ENCODE results near the gene MAML2. TPM values are rescaled to one million over a fixed set of nuclear protein-coding genes. Genes with fewer than 3 reads are reported as not detected.

Gene MAML2
- total and polyA plus RNA-seq, 8 donors: 1.3 to 22.8 (median 12.1) TPM

DNA sequence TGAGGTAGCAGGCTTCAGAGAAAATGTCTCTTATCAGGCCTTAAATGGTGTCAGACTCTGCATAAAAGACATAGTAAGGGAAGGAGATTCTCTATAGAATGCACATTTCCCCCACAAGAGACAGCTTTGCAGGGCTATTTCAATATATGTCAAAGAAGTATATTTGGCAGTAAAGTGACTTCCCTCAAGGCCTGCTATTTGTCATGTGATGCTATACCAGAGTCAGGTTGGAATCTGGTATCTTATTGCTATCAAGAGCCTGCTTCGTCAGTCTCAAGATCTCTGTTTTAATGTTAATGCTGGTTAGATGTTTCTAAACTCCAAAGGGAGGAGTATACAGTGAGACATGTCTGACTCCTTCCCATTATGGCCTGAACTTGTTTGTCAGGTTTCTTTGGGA, 378.7 kb downstream of the MAML2 start:
- WGBS, 5 donors: 36 to 71% (median 50%) methylated on average over 1 of the region's 1 CpG
- intact Hi-C loops (cut with DNase I; ENCODE audit: low total_unique reads): no loop called here
- no peak for TF ChIP-seq EP300 (IDR thresholded peaks at IDR 0.05)
- TF ChIP-seq POLR2AphosphoS5 (IDR thresholded peaks at IDR 0.05): no peak
- no peak for TF ChIP-seq CTCF (IDR thresholded peaks at IDR 0.05)
- no peak for TF ChIP-seq POLR2A (IDR thresholded peaks at IDR 0.05)
- Histone ChIP-seq H3K4me3 (no peak overlapping the region), H3K27me3 (no peaks in the 10 kb centered on the region), H3K9me3 (no peaks in the 10 kb centered on the region), H3K4me1 (peaks cover 0 to 11% (median 0%) of the 10 kb centered on the region in 4 donors), H3K27ac (no peak overlapping the region), H3K36me3 (no peaks in the 10 kb centered on the region)
- no peak for DNase-seq

DNA sequence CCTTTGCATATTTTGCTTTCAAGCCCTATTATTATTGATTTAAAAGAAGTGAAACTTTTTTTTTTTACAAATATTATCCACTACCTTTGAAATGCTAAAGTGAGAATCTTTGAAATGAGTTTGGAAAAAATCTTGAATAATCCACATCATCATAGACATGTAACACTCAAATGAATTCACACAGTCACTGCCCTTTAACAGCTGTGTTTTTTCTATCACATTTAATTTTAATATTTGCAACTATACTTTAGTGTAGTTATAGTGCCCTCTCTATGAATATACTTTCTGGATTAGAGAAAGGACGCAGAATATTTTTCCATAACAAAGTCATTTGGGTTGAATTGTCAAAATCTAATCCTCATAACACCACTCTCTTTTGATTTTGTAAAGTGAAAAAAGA, 381.2 kb downstream of the MAML2 start:
- Histone ChIP-seq H3K9me3 (no peaks in the 10 kb centered on the region), H3K27me3 (no peaks in the 10 kb centered on the region), H3K27ac (no peak overlapping the region), H3K4me3 (no peak overlapping the region), H3K36me3 (no peaks in the 10 kb centered on the region), H3K4me1 (peaks cover 0 to 11% (median 0%) of the 10 kb centered on the region in 4 donors)
- intact Hi-C loops (cut with DNase I; ENCODE audit: low total_unique reads): no loop called here
- DNase-seq: no peak
- WGBS, 5 donors: 81 to 98% (median 93%) methylated on average over 1 of the region's 1 CpG
- no peak for TF ChIP-seq POLR2A (IDR thresholded peaks at IDR 0.05)
- TF ChIP-seq CTCF (IDR thresholded peaks at IDR 0.05): no peak
- TF ChIP-seq POLR2AphosphoS5 (IDR thresholded peaks at IDR 0.05): no peak
- TF ChIP-seq EP300 (IDR thresholded peaks at IDR 0.05): no peak

- H3K36me3 ChIP-seq: no peaks in the 10 kb centered on the region
- intact Hi-C loops (cut with DNase I; ENCODE audit: low total_unique reads): no loop called here
- H3K27ac ChIP-seq: no peak overlapping the region
- TF ChIP-seq CTCF (IDR thresholded peaks at IDR 0.05): no peak
- no peak for TF ChIP-seq POLR2AphosphoS5 (IDR thresholded peaks at IDR 0.05)
- no peak for TF ChIP-seq EP300 (IDR thresholded peaks at IDR 0.05)
- no peaks in the 10 kb centered on the region for H3K4me1 ChIP-seq
- H3K4me3 ChIP-seq: no peak overlapping the region
- peaks cover 0 to 12% (median 9%) of the 10 kb centered on the region in 4 donors for H3K9me3 ChIP-seq
- no peak for DNase-seq
- no peaks in the 10 kb centered on the region for H3K27me3 ChIP-seq
These were observed 392.1 kb downstream of the MAML2 start for GRCh38 chr11:95950905-95951304.

GRCh38 chr11:95948637-95949036, 394.4 kb downstream of the MAML2 start:
- intact Hi-C loops (cut with DNase I; ENCODE audit: low total_unique reads): no loop called here
- Histone ChIP-seq H3K4me1 (no peaks in the 10 kb centered on the region), H3K9me3 (peaks cover 3 to 24% (median 15%) of the 10 kb centered on the region in 4 donors), H3K4me3 (no peak overlapping the region), H3K36me3 (no peaks in the 10 kb centered on the region), H3K27ac (no peak overlapping the region), H3K27me3 (no peaks in the 10 kb centered on the region)
- TF ChIP-seq POLR2AphosphoS5 (IDR thresholded peaks at IDR 0.05) (no peak), CTCF (IDR thresholded peaks at IDR 0.05) (no peak), POLR2A (IDR thresholded peaks at IDR 0.05) (no peak), EP300 (IDR thresholded peaks at IDR 0.05) (no peak)
- DNase-seq: no peak
- WGBS, 5 donors: 89 to 95% (median 92%) methylated on average over 3 of the region's 3 CpGs

All from stomach (tissue), 9 donors.